NT2/D1 (cell line): ENCODE measurements around the gene RNASE11.
"Not testable (repeated sequence)": the region's sequence is repeated elsewhere in the genome, so short reads cannot be mapped to it uniquely, and the experiment has no call there.

Experiments
- DNase-seq: peaks from one replicate; pipeline ENCODE4 v3.0.0-alpha.2; 2011; ENCODE audit warnings: low read depth, low spot score
- H3K27me3 ChIP-seq: 2 replicates; pipeline ENCODE4 v1.6.0; 2011; ENCODE audit warnings: mild to moderate bottlenecking; ENCODE audit not compliant: insufficient read length, insufficient read depth
- H3K36me3 ChIP-seq: 2 replicates; pipeline ENCODE4 v1.6.1; 2011; ENCODE audit warnings: mild to moderate bottlenecking, low read length, mixed read lengths; ENCODE audit not compliant: insufficient read depth, insufficient read length
- H3K4me1 ChIP-seq: 2 replicates; pipeline ENCODE4 v1.5.1; 2011; ENCODE audit not compliant: insufficient read depth, insufficient read length
- H3K4me3 ChIP-seq: 2 replicates; pipeline ENCODE4 v1.5.1; 2011; ENCODE audit warnings: low read depth; ENCODE audit not compliant: insufficient read length
- H3K9ac ChIP-seq: 2 replicates; pipeline ENCODE4 v1.6.0; 2011; ENCODE audit warnings: low read depth; ENCODE audit not compliant: insufficient read length
- H3K9me3 ChIP-seq: 2 replicates; pipeline ENCODE4 v1.5.1; 2011; ENCODE audit warnings: mild to moderate bottlenecking, low read length; ENCODE audit not compliant: insufficient read depth
- SUZ12 ChIP-seq: IDR thresholded peaks from 2 replicates; pipeline ENCODE4 v1.6.1; 2011; ENCODE audit not compliant: insufficient read length, insufficient read depth; ENCODE audit errors: extremely low read depth
- YY1 ChIP-seq: IDR thresholded peaks from 2 replicates; pipeline ENCODE4 v1.6.1; 2011; ENCODE audit not compliant: insufficient read length, insufficient read depth
- ZNF274 ChIP-seq: IDR thresholded peaks from 2 replicates; pipeline ENCODE4 v1.6.1; 2011; ENCODE audit warnings: mild to moderate bottlenecking, low read depth, low read length

Gene RNASE11

GRCh38 chr14:20603813-20604690, 16.3 kb upstream of the RNASE11 start:
- DNase-seq: no peak

GRCh38 chr14:20602583-20602982, 14.8 kb upstream of the RNASE11 start:
- DNase-seq: no peak
- Histone ChIP-seq H3K4me1 (no peaks in the 10 kb centered on the region), H3K9ac (no peak overlapping the region), H3K36me3 (no peaks in the 10 kb centered on the region), H3K9me3 (no peaks in the 10 kb centered on the region), H3K27me3 (no peaks in the 10 kb centered on the region), H3K4me3 (no peak overlapping the region)
- no peak for TF ChIP-seq YY1
- TF ChIP-seq ZNF274: no peak
- TF ChIP-seq SUZ12: no peak

More at GRCh38 chr14:20603813-20604690, 16.3 kb upstream of the RNASE11 start:
- Histone ChIP-seq H3K4me3 (no peak overlapping the region), H3K4me1 (no peaks in the 10 kb centered on the region), H3K36me3 (no peaks in the 10 kb centered on the region), H3K9ac (no peak overlapping the region), H3K9me3 (no peaks in the 10 kb centered on the region), H3K27me3 (no peaks in the 10 kb centered on the region)
- TF ChIP-seq ZNF274 (no peak), SUZ12 (no peak), YY1 (no peak)

GRCh38 chr14:20601522-20601921, 13.7 kb upstream of the RNASE11 start:
- no peaks in the 10 kb centered on the region for H3K27me3 ChIP-seq
- H3K9me3 ChIP-seq: no peaks in the 10 kb centered on the region
- H3K9ac ChIP-seq: no peak overlapping the region
- no peak for DNase-seq
- H3K36me3 ChIP-seq: no peaks in the 10 kb centered on the region
- H3K4me3 ChIP-seq: no peak overlapping the region
- H3K4me1 ChIP-seq: no peaks in the 10 kb centered on the region
- TF ChIP-seq YY1: no peak
- TF ChIP-seq SUZ12: no peak
- no peak for TF ChIP-seq ZNF274

GRCh38 chr14:20597108-20597507, 9.3 kb upstream of the RNASE11 start:
- DNase-seq: no peak
- Histone ChIP-seq H3K36me3 (no peaks in the 10 kb centered on the region), H3K27me3 (no peaks in the 10 kb centered on the region)

GRCh38 chr14:20595726-20596125, 7.9 kb upstream of the RNASE11 start:
- not testable (repeated sequence) for H3K36me3 ChIP-seq, DNase-seq, H3K9me3 ChIP-seq

More at GRCh38 chr14:20597108-20597507, 9.3 kb upstream of the RNASE11 start:
- no peaks in the 10 kb centered on the region for H3K9me3 ChIP-seq
- H3K4me1 ChIP-seq: no peaks in the 10 kb centered on the region
- H3K9ac ChIP-seq: no peak overlapping the region
- no peak for TF ChIP-seq SUZ12
- no peak for TF ChIP-seq ZNF274
- no peak for TF ChIP-seq YY1
- no peak overlapping the region for H3K4me3 ChIP-seq

GRCh38 chr14:20592574-20592973, 4.8 kb upstream of the RNASE11 start:
- Histone ChIP-seq H3K4me1 (no peaks in the 10 kb centered on the region), H3K9me3 (no peaks in the 10 kb centered on the region), H3K36me3 (no peaks in the 10 kb centered on the region), H3K9ac (no peak overlapping the region), H3K4me3 (no peak overlapping the region), H3K27me3 (no peaks in the 10 kb centered on the region)
- DNase-seq: no peak
- TF ChIP-seq ZNF274 (no peak), YY1 (no peak), SUZ12 (no peak)

More at GRCh38 chr14:20595726-20596125, 7.9 kb upstream of the RNASE11 start:
- H3K9ac ChIP-seq, H3K4me3 ChIP-seq, H3K27me3 ChIP-seq, H3K4me1 ChIP-seq: not testable (repeated sequence)

GRCh38 chr14:20591235-20591634, 3.4 kb upstream of the RNASE11 start, which contains the start of gene RNASE12:
Gene RNASE12 (minus strand): TSS chr14:20591376. CDS start chr14:20590723, 653 bp downstream.
- DNase-seq: no peak
- no peak within 1 kb of the TSS for H3K9ac ChIP-seq
- no peaks in the 10 kb centered on the region for H3K27me3 ChIP-seq
- no peaks in the 10 kb centered on the region for H3K4me1 ChIP-seq
- TF ChIP-seq YY1: no peak
- no peak for TF ChIP-seq ZNF274
- TF ChIP-seq SUZ12: no peak
- H3K36me3 ChIP-seq: no peaks in the 10 kb centered on the region
- no peaks in the 10 kb centered on the region for H3K9me3 ChIP-seq
- H3K4me3 ChIP-seq: no peak within 1 kb of the TSS
